ENCODE measurements around the gene FAAP100.

The FAAP100 gene

GRCh38 chr17:81537343-81537855 is 14.8 kb downstream of the FAAP100 start:
- TF ChIP-seq SPI1 (IDR thresholded peaks at IDR 0.05; ENCODE audit: borderline replicate concordance, low read depth) (no peak), CTCF (IDR thresholded peaks at IDR 0.05; ENCODE audit: insufficient read depth, low read length) (peak; percentile 48)
- Histone ChIP-seq H3K27ac (replicated peaks) (no peak overlapping the region), H3K4me3 (replicated peaks; ENCODE audit: insufficient read depth, low read length) (no peak overlapping the region), H3K27me3 (ENCODE audit: insufficient read depth, poor library complexity, severe bottlenecking) (peaks cover 14% of the 10 kb centered on the region)
- no peak for DNase-seq (ENCODE audit: low read depth in 1 of 2, low spot score in 1 of 2)

GRCh38 chr17:81536299-81537290 is 15.6 kb downstream of the FAAP100 start:
- H3K4me3 ChIP-seq (replicated peaks; ENCODE audit: insufficient read depth, low read length) = no peak overlapping the region
- no peak; the same call in 1 of the 2 replicates for TF ChIP-seq POLR2AphosphoS5 (IDR thresholded peaks at IDR 0.05; ENCODE audit: low read depth)
- no peak for TF ChIP-seq GABPA (IDR thresholded peaks at IDR 0.05; ENCODE audit: low read depth)
- no peak for TF ChIP-seq CTCF (IDR thresholded peaks at IDR 0.05; ENCODE audit: insufficient read depth, low read length)
- TF ChIP-seq SPI1 (IDR thresholded peaks at IDR 0.05; ENCODE audit: borderline replicate concordance, low read depth) = no peak
- no peak for TF ChIP-seq REST (IDR thresholded peaks at IDR 0.05; ENCODE audit: insufficient replicate concordance, low read depth)
- H3K27me3 ChIP-seq (ENCODE audit: insufficient read depth, poor library complexity, severe bottlenecking) = peaks cover 14% of the 10 kb centered on the region
- DNase-seq (ENCODE audit: low read depth in 1 of 2, low spot score in 1 of 2) = no peak
- no peak overlapping the region for H3K27ac ChIP-seq (replicated peaks)

- TF ChIP-seq REST (IDR thresholded peaks at IDR 0.05; ENCODE audit: insufficient replicate concordance, low read depth) (no peak), POLR2AphosphoS5 (IDR thresholded peaks at IDR 0.05; ENCODE audit: low read depth) (no peak), GABPA (IDR thresholded peaks at IDR 0.05; ENCODE audit: low read depth) (no peak), CTCF (IDR thresholded peaks at IDR 0.05; ENCODE audit: insufficient read depth, low read length) (no peak), SPI1 (IDR thresholded peaks at IDR 0.05; ENCODE audit: borderline replicate concordance, low read depth) (no peak)
- Histone ChIP-seq H3K27ac (replicated peaks) (no peak overlapping the region), H3K4me3 (replicated peaks; ENCODE audit: insufficient read depth, low read length) (no peak overlapping the region)
Observed at GRCh38 chr17:81535480-81536298, 16.5 kb downstream of the FAAP100 start.

More at GRCh38 chr17:81535480-81536298, 16.5 kb downstream of the FAAP100 start:
- H3K27me3 ChIP-seq (ENCODE audit: insufficient read depth, poor library complexity, severe bottlenecking) = peaks cover 14% of the 10 kb centered on the region
- no peak for DNase-seq (ENCODE audit: low read depth in 1 of 2, low spot score in 1 of 2)

Data from HL-60 (cell line).